NT2/D1 (cell line): ENCODE data around the gene ACBD6.

Experiments used
- YY1 ChIP-seq: IDR thresholded peaks from 2 replicates; pipeline ENCODE4 v1.6.1; 2011; ENCODE audit not compliant: insufficient read length, insufficient read depth
- ZNF274 ChIP-seq: IDR thresholded peaks from 2 replicates; pipeline ENCODE4 v1.6.1; 2011; ENCODE audit warnings: mild to moderate bottlenecking, low read depth, low read length

DNA sequence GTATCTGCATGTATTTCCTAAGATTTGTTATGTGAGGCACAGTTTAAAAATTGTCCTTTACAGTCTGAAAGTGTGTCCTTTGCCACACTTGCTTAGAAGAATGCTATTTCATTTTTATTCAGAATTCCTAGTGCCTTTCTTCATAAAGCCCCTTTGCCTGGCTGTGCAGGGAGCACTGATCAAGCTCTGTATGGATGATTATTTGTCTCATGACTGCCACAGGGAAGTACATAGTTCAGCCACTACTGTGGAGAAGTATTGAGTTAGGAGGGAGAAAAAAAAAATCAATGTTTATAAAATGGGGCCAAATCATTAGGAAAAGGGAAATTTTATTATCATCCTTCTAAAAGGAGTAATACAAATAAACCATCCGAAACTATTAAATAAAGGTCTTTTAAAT lies 220.9 kb downstream of the ACBD6 start:
- no peak for TF ChIP-seq ZNF274
- TF ChIP-seq YY1, result no peak
